Renal cortical epithelial cell (primary cell): ENCODE measurements around the gene UBE2Z. TPM values are rescaled to one million over a fixed set of nuclear protein-coding genes. Genes with fewer than 3 reads are reported as not detected.
A peak's percentile ranks its signal among the peaks of the same experiment; 100 is the strongest.

Experiments
- DNase-seq: peaks from one replicate; pipeline ENCODE4 v3.0.0-alpha.2; 2011; ENCODE audit warnings: low read depth
- total RNA-seq: library from RNA; depleted of rRNA; stranded (reverse); fragments of >200 nt; gene quantifications from 2 replicates; pipeline ENCODE4 v1.2.3, GENCODE V29; 2014

Gene UBE2Z
- total RNA-seq, 1 donor from 2014 or later, result 97.1 TPM

DNA sequence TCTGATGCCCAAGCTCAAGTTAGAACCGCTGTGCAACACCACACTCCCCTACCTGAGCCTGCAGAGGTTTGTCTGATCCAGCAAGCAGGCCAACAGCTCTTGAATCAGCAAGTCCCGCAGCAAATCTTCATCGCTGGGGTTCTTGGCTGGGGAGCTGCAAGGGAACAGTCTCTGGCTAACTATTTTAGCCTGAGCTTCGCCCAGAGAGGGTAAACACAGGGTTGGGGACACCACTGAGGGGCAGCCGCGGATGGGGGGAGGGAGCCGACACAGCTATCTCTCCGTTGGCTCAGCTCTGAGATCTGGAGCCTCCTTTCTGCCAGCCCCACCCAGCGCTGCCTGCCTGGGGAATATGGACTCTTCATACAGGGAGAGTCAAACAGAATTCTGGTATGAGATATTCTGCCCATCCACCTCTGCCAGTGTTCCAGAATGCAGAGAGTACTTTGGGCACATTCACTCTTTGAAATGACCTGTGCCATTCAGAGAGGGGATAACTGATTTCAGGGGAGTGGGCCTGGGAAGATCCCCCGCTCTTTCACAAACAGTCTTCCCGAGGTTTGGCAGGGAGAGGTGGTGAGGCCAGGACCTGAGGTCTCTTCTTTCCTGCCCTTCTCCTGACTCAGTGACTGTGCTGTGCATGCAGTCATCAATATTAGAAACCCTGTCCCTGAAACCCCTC is 52.8 kb downstream of the UBE2Z start:
- no peak for DNase-seq

DNA sequence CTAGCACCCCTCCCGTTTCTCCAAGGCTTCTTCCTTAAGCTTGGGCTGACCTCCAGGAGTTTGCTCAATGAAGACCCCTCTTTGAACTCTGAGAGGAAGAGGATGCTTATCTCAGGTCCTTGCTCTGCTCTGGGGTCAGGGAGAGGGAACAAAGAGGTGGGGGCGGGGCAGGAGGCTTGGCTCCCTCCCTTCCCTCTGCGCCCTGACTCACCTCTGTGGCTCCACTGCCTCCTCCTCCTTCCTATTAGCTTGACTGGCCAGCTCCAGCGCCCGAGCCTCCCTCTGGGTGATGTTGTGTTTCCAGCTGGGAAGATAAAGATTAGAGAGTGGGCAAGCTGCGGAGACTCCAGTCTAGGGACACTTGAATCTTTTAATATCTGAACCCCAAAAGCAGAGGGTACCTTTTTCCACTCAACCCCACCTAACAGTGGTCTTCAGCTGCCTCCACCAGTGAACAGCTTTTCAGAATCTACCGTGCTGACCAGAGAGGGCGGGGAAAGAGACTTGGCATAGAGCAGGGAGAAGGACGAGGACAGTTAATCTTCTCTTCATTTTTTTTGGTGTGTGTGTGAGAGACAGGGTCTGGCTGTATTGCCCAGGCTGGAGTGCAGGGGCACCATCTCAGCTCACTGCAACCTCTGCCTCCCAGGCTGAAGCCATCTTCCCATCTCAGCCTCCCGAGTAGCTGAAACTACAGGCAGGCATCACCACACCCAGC is 53.5 kb downstream of the UBE2Z start:
- DNase-seq, result peak; percentile 39

DNA sequence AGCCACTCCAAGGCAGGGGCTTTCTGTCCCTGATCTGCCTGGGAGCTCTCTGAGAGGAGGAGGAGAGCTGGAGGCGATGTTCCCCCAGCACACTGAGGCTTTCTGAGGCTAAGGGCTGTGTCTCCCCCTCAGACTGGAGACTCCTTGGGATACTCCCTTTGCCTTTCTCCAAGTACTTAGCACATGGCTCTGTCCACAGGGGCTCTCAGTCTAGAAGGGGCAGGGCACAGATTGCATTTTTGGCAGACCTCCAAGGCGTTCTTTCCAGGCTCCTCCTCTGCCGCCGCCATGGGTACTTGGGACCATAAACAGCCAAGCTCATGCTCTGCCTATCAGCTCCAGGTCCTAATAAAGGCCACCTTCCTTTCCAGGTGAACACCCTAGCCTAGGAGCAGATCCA is 62.0 kb downstream of the UBE2Z start:
- no peak for DNase-seq

DNA sequence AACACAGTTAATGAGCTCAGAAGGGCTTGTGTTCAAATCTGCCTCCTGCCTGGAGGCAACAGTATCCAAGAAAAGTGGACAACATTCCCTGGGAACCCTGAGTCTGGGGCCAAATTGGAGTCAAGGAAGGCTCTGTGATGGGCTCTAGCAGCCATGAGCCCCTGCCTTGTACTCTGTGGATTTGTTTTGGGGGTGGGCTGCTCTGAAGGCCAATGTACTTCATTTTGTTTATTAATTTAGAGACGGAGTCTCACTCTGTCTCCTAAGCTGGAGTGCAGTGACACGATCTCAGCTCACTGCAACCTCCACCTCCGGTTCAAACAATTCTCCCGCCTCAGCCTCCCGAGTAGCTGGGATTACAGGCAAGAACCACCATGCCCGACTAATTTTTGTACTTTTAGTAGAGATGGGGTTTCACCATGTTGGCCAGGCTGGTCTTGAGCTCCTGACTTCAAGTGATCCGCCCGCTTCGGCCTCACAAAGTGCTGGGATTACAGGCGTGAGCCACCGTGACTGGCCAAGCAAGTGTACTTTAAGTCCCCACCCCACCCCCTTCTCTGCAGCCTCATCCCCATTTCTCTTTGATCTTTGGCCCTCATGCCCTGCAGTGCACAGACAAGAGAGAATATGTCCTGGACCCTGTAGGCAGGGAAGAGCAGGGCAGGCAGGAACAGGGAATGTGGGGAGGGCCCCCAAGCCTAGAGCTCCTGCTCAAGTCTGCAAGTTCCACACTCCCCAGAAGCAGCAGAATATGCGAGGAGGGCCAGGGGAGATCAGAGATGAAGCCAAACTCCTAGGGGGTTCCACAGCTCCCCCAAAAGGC is 62.9 kb downstream of the UBE2Z start:
- no peak for DNase-seq

DNA sequence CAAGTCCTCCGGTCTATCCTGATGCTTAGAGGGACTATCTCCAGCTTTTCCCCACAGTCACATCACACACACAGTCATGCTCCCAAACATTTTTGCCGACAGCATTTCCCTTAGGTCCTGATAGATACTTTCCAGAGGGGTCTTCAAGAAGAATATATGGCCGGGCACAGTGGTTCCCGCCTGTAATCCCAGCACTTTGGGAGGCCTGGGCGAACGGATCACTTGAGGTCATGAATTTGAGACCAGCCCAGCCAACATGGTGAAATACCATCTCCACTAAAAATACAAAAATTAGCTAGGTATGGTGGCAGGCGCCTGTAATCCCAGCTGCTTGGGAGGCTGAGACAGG is 64.5 kb downstream of the UBE2Z start:
- no peak for DNase-seq

DNA sequence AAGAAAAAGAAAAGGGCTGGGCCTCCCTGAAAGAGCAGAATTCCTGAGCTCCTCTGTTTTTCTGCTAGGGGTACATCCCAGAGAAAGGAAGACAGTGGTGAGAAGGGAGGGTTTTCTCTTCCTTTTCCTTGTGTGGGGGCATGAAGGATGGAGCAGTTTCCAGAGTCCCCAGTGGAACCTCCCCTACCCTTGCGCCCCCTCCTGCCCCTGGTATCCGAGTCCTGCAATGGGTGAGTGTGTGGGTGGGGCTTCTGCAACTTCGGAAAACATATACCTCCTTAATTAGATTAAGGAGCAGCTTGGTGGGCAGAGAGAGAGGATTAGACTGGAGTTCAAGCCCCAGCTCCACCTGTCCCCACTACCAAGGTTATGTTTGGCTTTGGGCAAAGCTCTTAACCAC is 65.6 kb downstream of the UBE2Z start:
- no peak for DNase-seq

Other genes with a start within 250 kb of the UBE2Z start
- gene PRAC1, start 185.9 kb upstream of the UBE2Z start, total RNA-seq, result not detected in 2 replicates
- gene PRAC2, start 185.2 kb upstream of the UBE2Z start, total RNA-seq, result not detected in 2 replicates
- gene HOXB13, start 179.7 kb upstream of the UBE2Z start, total RNA-seq, result 0.10 TPM in 1 of 2 replicates, not detected in the other
- gene TTLL6, start 91.2 kb upstream of the UBE2Z start, total RNA-seq, result 0.35 and 0.45 TPM in 2 replicates
- gene CALCOCO2, start 77.4 kb upstream of the UBE2Z start, total RNA-seq, result 32.8 and 62.6 TPM in 2 replicates
- gene ATP5MC1, start 15.6 kb upstream of the UBE2Z start, total RNA-seq, result 32.4 and 55.9 TPM in 2 replicates
- gene SNF8, start 36.4 kb downstream of the UBE2Z start, total RNA-seq, result 83.9 and 133 TPM in 2 replicates
- not detected in 2 replicates for gene GIP, start 60.2 kb downstream of the UBE2Z start, total RNA-seq
- gene IGF2BP1, start 89.0 kb downstream of the UBE2Z start, total RNA-seq, result 0.45 and 1.4 TPM in 2 replicates
- gene B4GALNT2, start 224.4 kb downstream of the UBE2Z start, total RNA-seq, result 1.2 and 2.2 TPM in 2 replicates